Ovary (tissue), 3 donors: ENCODE data around the gene MRPL58.
"Not testable (repeated sequence)": the region's sequence is repeated elsewhere in the genome, so short reads cannot be mapped to it uniquely, and the experiment has no call there.

Experiments
- EP300 ChIP-seq: sonication (generic); formaldehyde crosslinking; IDR thresholded peaks from one replicate; pipeline ENCODE4 v1.6.1; 2017; ENCODE audit warnings: antibody characterized with exemption
- POLR2A ChIP-seq: fragments of 450-650 bp; IDR thresholded peaks from one replicate; pipeline ENCODE4 v1.6.1; 2017; ENCODE audit warnings: antibody characterized with exemption, mild to moderate bottlenecking, moderate library complexity
- TF ChIP-seq, protein P1 (sequence below), 3 donors: fragments of 450-650 bp in 2 of 3; fragments of 200-600 bp in 1 of 3; IDR thresholded peaks; one replicate each; pipeline versions ENCODE4 v1.5.1 to v1.8.0; 2016 to 2022; ENCODE audit warnings: antibody characterized with exemption in 3 of 3, mild to moderate bottlenecking in 1 of 3
- donor health status: DM: no; HTN: no; CAD: no.

DNA sequence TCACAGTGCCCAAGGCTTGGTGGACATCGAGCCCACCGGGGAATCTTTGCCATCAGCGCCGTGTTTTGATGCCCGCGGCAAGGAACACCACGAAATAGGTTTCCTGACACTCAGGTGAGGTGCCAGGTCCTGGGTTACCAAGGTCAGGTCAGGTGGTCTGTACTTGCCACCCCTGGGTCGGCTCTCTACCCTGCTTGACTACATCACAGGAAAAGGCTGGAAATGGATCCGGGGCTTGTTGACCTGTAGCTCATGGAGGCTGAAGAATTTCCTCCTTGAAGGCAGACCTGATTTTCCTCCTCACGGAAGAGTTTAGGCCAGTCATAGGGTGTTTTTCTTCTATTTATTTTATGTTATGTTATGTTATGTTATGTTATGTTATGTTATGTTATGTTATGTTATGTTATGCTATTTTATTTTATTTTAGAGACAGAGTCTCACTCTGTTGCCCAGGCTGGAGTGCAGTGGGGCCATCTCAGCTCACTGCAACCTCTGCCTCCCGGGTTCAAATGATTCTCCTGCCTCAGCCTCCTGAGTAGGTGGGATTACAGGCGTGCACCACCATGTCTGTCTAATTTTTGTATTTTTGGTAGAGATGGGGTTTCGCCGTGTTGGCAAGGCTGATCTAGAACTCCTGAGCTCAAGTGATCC, 29.7 kb upstream of the MRPL58 start:
- TF ChIP-seq, protein P1, sequence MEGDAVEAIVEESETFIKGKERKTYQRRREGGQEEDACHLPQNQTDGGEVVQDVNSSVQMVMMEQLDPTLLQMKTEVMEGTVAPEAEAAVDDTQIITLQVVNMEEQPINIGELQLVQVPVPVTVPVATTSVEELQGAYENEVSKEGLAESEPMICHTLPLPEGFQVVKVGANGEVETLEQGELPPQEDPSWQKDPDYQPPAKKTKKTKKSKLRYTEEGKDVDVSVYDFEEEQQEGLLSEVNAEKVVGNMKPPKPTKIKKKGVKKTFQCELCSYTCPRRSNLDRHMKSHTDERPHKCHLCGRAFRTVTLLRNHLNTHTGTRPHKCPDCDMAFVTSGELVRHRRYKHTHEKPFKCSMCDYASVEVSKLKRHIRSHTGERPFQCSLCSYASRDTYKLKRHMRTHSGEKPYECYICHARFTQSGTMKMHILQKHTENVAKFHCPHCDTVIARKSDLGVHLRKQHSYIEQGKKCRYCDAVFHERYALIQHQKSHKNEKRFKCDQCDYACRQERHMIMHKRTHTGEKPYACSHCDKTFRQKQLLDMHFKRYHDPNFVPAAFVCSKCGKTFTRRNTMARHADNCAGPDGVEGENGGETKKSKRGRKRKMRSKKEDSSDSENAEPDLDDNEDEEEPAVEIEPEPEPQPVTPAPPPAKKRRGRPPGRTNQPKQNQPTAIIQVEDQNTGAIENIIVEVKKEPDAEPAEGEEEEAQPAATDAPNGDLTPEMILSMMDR (IDR thresholded peaks at IDR 0.05), result not testable (repeated sequence)
- not testable (repeated sequence) for TF ChIP-seq POLR2A, EP300
